GM12892 (cell line): Measurements from ENCODE around the gene TTC9C.

Experiments
- POLR2A ChIP-seq: IDR thresholded peaks from 2 replicates; pipeline ENCODE4 v1.6.1; 2011; ENCODE audit warnings: low read depth, low read length, control low read depth
- POLR2AphosphoS5 ChIP-seq: IDR thresholded peaks from 2 replicates; pipeline ENCODE4 v1.6.1; 2011; ENCODE audit warnings: low read depth, low read length, control low read depth
- TAF1 ChIP-seq: IDR thresholded peaks from 2 replicates; pipeline ENCODE4 v1.6.1; 2011; ENCODE audit warnings: low read depth, mild to moderate bottlenecking, control low read depth, low read length, borderline replicate concordance

DNA sequence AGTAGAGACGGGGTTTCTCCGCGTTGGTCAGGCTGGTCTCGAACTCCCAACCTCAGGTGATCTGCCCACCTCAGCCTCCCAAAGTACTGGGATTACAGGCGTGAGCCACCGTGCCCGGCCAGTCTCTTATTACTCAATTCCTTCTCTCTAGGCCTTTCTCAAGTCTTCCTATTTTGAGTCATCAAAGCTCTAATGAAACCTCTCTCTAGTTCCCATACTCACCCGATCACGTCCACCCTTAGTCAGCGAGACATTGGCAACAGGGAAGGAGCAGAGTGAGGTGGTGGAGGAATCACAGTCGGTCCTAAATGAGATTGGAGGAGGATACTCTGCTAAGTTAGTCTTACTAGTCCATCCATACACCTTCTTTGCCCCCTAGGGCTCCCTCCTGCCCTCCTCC is 26.0 kb upstream of the TTC9C start:
- TF ChIP-seq POLR2AphosphoS5 (no peak), POLR2A (no peak), TAF1 (no peak)
